GM19395 (cell line): ENCODE data around the gene EXOSC3.

ENCODE experiments used
- ATAC-seq: cut with Tn5 transposase; IDR thresholded peaks from one replicate; pipeline ENCODE4 v1.9.1; 2021; ENCODE audit warnings: mild to moderate bottlenecking, moderate library complexity; ENCODE audit not compliant: unreplicated experiment

Gene EXOSC3

GRCh38 chr9:37739222-37739621 lies 45.6 kb downstream of the EXOSC3 start:
- no peak for ATAC-seq

GRCh38 chr9:37732952-37733351 lies 51.9 kb downstream of the EXOSC3 start:
- no peak for ATAC-seq

- ATAC-seq, result no peak
Measured at GRCh38 chr9:37732086-37732741, 52.6 kb downstream of the EXOSC3 start.

GRCh38 chr9:37730839-37731238 lies 54.0 kb downstream of the EXOSC3 start:
- ATAC-seq, result no peak

- no peak for ATAC-seq
Measured at GRCh38 chr9:37730256-37730655, 54.6 kb downstream of the EXOSC3 start.
